Measurements from ENCODE around the gene ZBTB33. TPM values are rescaled to one million over a fixed set of nuclear protein-coding genes. Genes with fewer than 3 reads are reported as not detected.

Gene ZBTB33
- total RNA-seq, 1 experiment from 2014 or later = 16.2 TPM

- TF ChIP-seq USF1 (CRISPR knock-in tag; IDR thresholded peaks at IDR 0.05) = no peak
- no peak for TF ChIP-seq NR3C1 (CRISPR knock-in tag; conservative IDR thresholded peaks at IDR 0.05; ENCODE audit: low read depth)
- no peak for TF ChIP-seq MYBL2 (CRISPR knock-in tag; IDR thresholded peaks at IDR 0.05)
- no peak for TF ChIP-seq PRDM15 (CRISPR knock-in tag; IDR thresholded peaks at IDR 0.05)
- no peak for TF ChIP-seq ZNF232 (CRISPR knock-in tag; IDR thresholded peaks at IDR 0.05)
- TF ChIP-seq ELF4 (CRISPR knock-in tag; IDR thresholded peaks at IDR 0.05; ENCODE audit: low read depth) = no peak
- no peak for TF ChIP-seq ZNF263 (CRISPR knock-in tag; IDR thresholded peaks at IDR 0.05; ENCODE audit: low read depth)
- no peak for TF ChIP-seq ZNF219 (CRISPR knock-in tag; IDR thresholded peaks at IDR 0.05; ENCODE audit: borderline replicate concordance)
- no peak for TF ChIP-seq TEAD4 (CRISPR knock-in tag; IDR thresholded peaks at IDR 0.05)
Observed at GRCh38 chrX:120301497-120301896, 50.9 kb downstream of the ZBTB33 start (continued).

GRCh38 chrX:120301960-120302359, 51.3 kb downstream of the ZBTB33 start:
- ATAC-seq = no peak
- H3K4me3 Mint-ChIP-seq = no peak overlapping the region
- TF ChIP-seq ZNF396 (CRISPR knock-in tag; IDR thresholded peaks at IDR 0.05; ENCODE audit: borderline replicate concordance) (no peak), NFYB (CRISPR knock-in tag; conservative IDR thresholded peaks at IDR 0.05; ENCODE audit: low read depth) (no peak), E2F4 (CRISPR knock-in tag; IDR thresholded peaks at IDR 0.05; ENCODE audit: borderline replicate concordance, low read depth) (no peak), ZBTB43 (CRISPR knock-in tag; IDR thresholded peaks at IDR 0.05) (no peak), SMAD4 (CRISPR knock-in tag; IDR thresholded peaks at IDR 0.05) (no peak), PRDM15 (CRISPR knock-in tag; IDR thresholded peaks at IDR 0.05) (no peak), ESRRA (CRISPR knock-in tag; IDR thresholded peaks at IDR 0.05; ENCODE audit: borderline replicate concordance) (no peak), IRF2 (CRISPR knock-in tag; IDR thresholded peaks at IDR 0.05; ENCODE audit: borderline replicate concordance, low read depth) (no peak), ELF4 (CRISPR knock-in tag; IDR thresholded peaks at IDR 0.05; ENCODE audit: low read depth) (no peak), AFF4 (CRISPR knock-in tag; IDR thresholded peaks at IDR 0.05; ENCODE audit: borderline replicate concordance) (no peak), ZMAT4 (CRISPR knock-in tag; IDR thresholded peaks at IDR 0.05) (no peak), CBFB (CRISPR knock-in tag; IDR thresholded peaks at IDR 0.05; ENCODE audit: low read depth) (no peak), NR2C2 (CRISPR knock-in tag; IDR thresholded peaks at IDR 0.05) (no peak), ZNF232 (CRISPR knock-in tag; IDR thresholded peaks at IDR 0.05) (no peak), JUN (CRISPR knock-in tag; IDR thresholded peaks at IDR 0.05) (no peak)
- H3K36me3 Mint-ChIP-seq = no peaks in the 10 kb centered on the region
- H3K9me3 Mint-ChIP-seq = no peaks in the 10 kb centered on the region
- H3K27ac Mint-ChIP-seq = no peak overlapping the region
- H3K27me3 Mint-ChIP-seq (ENCODE audit: low read depth) = peaks cover 31% of the 10 kb centered on the region
- no peak for DNase-seq (ENCODE audit: low spot score)
- ChIA-PET CTCF (interaction anchor here (0.9 to 1.5 kb wide), 3 partner anchors 52 to 184 kb away, joined by 3 to 5 read pairs (median 4); partner anchors contain the start of gene ZBTB33), POLR2A (interaction anchor here (0.5 kb wide), 1 partner anchor 59 kb away, joined by 3 read pairs; no protein-coding TSS in a partner anchor)
- peaks cover 34% of the 10 kb centered on the region for H3K4me1 Mint-ChIP-seq
